ENCODE data around the gene EEF1E1. TPM values are rescaled to one million over a fixed set of nuclear protein-coding genes. Genes with fewer than 3 reads are reported as not detected.

Gene EEF1E1
- polyA plus RNA-seq, 6 donors from 2014 or later = 59.3 to 98.1 (median 61.6) TPM

DNA sequence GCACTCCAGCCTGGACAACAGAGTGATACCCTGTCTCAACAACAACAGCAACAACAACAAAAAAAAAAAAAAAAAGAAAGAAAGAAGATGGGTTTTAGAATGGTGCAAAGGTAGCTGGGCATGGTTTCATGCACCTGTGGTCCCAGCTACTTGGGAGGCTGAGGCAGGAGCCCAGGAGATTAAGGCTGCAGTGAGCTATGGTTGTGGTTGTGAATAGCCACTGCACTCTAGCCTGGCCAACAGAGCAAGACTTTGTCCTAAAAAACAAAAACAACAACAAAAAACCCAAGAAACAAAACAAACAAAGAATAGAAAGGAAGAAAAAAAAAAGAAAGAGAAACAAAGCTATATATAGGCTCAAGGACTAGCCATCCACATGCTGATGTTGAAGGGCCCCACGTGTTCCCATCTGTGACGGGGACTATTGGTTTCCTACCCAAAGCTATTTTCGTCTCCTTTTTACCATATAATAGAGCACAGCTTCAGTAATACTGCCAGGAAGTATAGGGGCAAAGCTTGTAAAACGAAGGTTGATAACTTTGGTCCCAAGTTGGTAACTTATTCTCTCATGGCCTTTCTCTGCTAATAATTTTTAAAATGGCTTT, 7.9 kb upstream of the EEF1E1 start:
- Mint-ChIP-seq H3K27ac (no peak overlapping the region), H3K27me3 (peaks cover 54 to 60% (median 58%) of the 10 kb centered on the region in 3 donors), H3K4me3 (no peak overlapping the region), H3K4me1 (peaks cover 0 to 4% (median 0%) of the 10 kb centered on the region in 3 donors), H3K36me3 (peaks cover 12% of the 10 kb centered on the region in 2 donors), H3K9me3 (peaks cover 0 to 14% (median 4%) of the 10 kb centered on the region in 7 donors)
- ATAC-seq (ENCODE audit: low read depth in 2 of 2) = no peak
- no peak for DNase-seq

GRCh38 chr6:8108759-8109539, 6.6 kb upstream of the EEF1E1 start:
- Mint-ChIP-seq H3K9me3 (peaks cover 0 to 14% (median 4%) of the 10 kb centered on the region in 7 donors), H3K36me3 (peaks cover 12% of the 10 kb centered on the region in 2 donors), H3K4me1 (peaks cover 0 to 4% (median 0%) of the 10 kb centered on the region in 3 donors), H3K27me3 (peaks cover 48 to 57% (median 56%) of the 10 kb centered on the region in 3 donors), H3K27ac (no peak overlapping the region), H3K4me3 (no peak overlapping the region)
- ATAC-seq (ENCODE audit: low read depth in 2 of 2) (no peak), DNase-seq (no peak)

DNA sequence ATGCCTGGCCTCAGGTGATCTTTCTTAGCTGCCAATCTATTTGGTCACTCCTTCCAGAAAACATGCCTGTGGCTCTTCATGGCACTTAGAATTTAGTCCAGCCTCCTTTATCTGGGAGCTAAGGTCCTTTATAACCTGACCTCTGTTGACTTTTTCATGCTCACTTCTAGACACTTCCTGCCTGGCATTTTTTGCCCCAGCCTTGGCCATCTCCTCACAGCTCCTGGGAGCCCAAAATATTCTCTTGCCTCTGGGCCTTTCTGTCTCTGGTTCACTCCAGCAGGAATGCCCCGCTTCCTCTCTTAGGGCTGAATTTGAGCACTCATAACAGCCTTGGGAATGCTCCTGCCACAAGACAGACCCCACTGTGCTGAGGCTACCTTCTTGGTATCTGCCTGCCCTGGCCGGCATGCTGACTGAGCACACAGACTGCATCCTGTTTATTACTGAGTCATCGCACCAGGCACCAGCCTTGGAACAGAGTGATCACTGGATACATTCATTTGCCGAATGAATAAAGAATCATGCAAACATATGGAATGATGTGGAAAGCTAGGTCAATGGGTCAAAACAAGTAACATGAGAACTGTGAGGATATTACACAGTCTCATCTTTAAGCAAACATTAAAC, 5.8 kb upstream of the EEF1E1 start:
- Mint-ChIP-seq H3K27ac (no peak overlapping the region), H3K36me3 (peaks cover 12% of the 10 kb centered on the region in 2 donors), H3K4me3 (no peak overlapping the region), H3K4me1 (peaks cover 0 to 4% (median 0%) of the 10 kb centered on the region in 3 donors), H3K9me3 (peaks cover 0 to 14% (median 4%) of the 10 kb centered on the region in 7 donors), H3K27me3 (peaks cover 48 to 56% (median 56%) of the 10 kb centered on the region in 3 donors)
- DNase-seq (no peak), ATAC-seq (ENCODE audit: low read depth in 2 of 2) (no peak)

DNA sequence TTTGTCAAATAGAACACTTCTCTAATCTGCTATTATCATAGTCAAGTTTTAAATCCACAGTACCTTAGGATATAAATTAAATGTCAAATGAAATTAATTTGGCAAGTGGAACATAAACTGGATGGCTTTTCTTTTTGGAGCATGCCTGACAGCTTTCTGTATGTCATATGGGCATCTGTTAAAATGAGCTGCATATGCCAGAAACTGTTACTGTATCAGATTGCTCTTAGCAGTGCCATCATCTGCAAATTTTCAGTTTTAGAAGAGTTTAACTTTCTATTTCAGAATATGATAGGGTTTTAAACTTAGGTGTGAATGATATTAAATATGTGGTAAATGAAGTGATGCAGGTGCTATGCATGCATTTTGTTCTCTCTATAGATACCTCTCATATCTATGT, 3.4 kb upstream of the EEF1E1 start:
- H3K4me3 Mint-ChIP-seq = no peak overlapping the region
- peaks cover 11 to 19% (median 16%) of the 10 kb centered on the region in 3 donors for H3K4me1 Mint-ChIP-seq
- H3K27ac Mint-ChIP-seq = no peak overlapping the region
- H3K27me3 Mint-ChIP-seq = peaks cover 39 to 56% (median 51%) of the 10 kb centered on the region in 3 donors
- H3K36me3 Mint-ChIP-seq = peaks cover 12% of the 10 kb centered on the region in 2 donors
- no peak for ATAC-seq (ENCODE audit: low read depth in 2 of 2)
- no peak for DNase-seq
- H3K9me3 Mint-ChIP-seq = peaks cover 0 to 14% (median 4%) of the 10 kb centered on the region in 7 donors

- Mint-ChIP-seq H3K27me3 (peaks cover 24 to 43% (median 37%) of the 10 kb centered on the region in 3 donors), H3K9me3 (peaks cover 0 to 14% (median 4%) of the 10 kb centered on the region in 7 donors), H3K4me3 (no peak overlapping the region), H3K27ac (no peak overlapping the region), H3K4me1 (peaks cover 23 to 26% (median 25%) of the 10 kb centered on the region in 3 donors), H3K36me3 (peaks cover 12% of the 10 kb centered on the region in 2 donors)
- DNase-seq = no peak
- ATAC-seq (ENCODE audit: low read depth in 2 of 2) = no peak
Observed at GRCh38 chr6:8103726-8104125, 1.4 kb upstream of the EEF1E1 start.

DNA sequence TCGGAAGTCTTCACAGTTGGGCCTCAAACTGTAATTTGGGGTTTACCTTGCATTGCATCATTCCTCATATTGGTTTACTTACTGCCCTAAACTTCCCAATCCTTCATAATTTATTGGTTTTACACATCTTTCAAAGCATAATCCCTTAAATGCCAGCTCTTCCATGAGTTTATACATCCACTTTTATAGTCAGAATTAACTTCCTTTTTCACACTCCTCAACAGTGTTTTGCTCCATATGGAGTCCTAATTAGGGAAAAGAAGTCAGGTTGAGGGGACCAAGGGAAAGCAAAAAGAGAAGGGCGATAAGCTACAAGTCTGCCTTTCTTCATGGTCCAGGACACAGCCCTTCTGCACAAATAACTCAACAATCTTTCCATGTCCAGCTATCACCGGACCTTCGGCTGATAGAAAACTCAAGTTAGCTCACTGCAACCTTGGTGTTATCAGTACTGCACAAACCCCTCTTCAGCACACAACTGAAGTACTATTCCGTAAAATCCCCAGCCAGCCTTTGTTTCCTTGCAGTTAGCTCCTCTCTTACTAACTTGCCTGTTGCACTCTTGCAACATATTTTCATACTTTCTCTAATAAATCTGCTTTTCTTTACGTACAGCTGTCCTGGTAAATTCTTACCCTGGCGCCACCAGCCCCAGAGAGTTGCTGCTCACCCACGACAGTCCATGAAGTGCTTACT, 2.0 kb downstream of the EEF1E1 start:
- DNase-seq (no peak), ATAC-seq (ENCODE audit: low read depth in 2 of 2) (no peak)
- H3K9me3 Mint-ChIP-seq = no peaks in the 10 kb centered on the region
- H3K36me3 Mint-ChIP-seq = peaks cover 0 to 7% of the 10 kb centered on the region in 2 donors
- peak overlapping the region in 3 of 6 donors; percentile 9 to 70 (median 17) for H3K27ac Mint-ChIP-seq
- H3K27me3 Mint-ChIP-seq = peaks cover 0 to 12% (median 8%) of the 10 kb centered on the region in 3 donors
- H3K4me1 Mint-ChIP-seq = peaks cover 23 to 28% (median 26%) of the 10 kb centered on the region in 3 donors
- peak overlapping the region in 4 of 8 donors; percentile 10 to 68 (median 32) for H3K4me3 Mint-ChIP-seq

- DNase-seq (no peak), ATAC-seq (ENCODE audit: low read depth in 2 of 2) (no peak)
- peaks cover 54 to 58% of the 10 kb centered on the region in 2 donors for H3K36me3 Mint-ChIP-seq
- H3K27ac Mint-ChIP-seq = peak overlapping the region in 1 of 6 donors; percentile 44
- H3K4me3 Mint-ChIP-seq = no peak overlapping the region
- H3K27me3 Mint-ChIP-seq = no peaks in the 10 kb centered on the region
- H3K4me1 Mint-ChIP-seq = peaks cover 4 to 7% (median 6%) of the 10 kb centered on the region in 3 donors
- H3K9me3 Mint-ChIP-seq = peaks cover 0 to 18% (median 11%) of the 10 kb centered on the region in 7 donors
Observed at GRCh38 chr6:8090650-8091049, 11.7 kb downstream of the EEF1E1 start.

DNA sequence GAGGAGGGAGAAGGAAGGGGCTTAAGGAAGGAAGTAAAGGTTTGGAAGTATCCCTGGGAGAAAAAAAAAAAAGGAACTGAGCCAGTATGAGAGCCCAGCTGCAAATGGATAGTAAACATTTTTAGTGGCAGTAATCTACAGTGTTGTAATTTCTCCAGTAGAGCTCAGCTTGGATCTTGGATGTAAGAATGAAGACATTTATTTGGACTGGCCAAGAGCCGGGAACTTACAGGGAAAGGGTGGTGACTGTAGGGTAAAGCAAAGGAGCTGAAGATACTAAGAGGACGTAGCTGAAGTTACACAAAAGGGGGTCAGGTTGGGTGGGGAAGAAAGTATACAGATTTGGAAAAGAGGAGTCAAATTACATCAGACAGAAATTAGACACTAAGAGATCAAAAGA, 13.5 kb downstream of the EEF1E1 start:
- DNase-seq (no peak), ATAC-seq (ENCODE audit: low read depth in 2 of 2) (no peak)
- Mint-ChIP-seq H3K4me1 (peaks cover 4 to 7% (median 6%) of the 10 kb centered on the region in 3 donors), H3K36me3 (peaks cover 54 to 58% of the 10 kb centered on the region in 2 donors), H3K27ac (no peak overlapping the region), H3K9me3 (peaks cover 0 to 18% (median 11%) of the 10 kb centered on the region in 7 donors), H3K27me3 (no peaks in the 10 kb centered on the region), H3K4me3 (no peak overlapping the region)

GRCh38 chr6:8087870-8088754, 14.2 kb downstream of the EEF1E1 start:
- H3K4me3 Mint-ChIP-seq = no peak overlapping the region
- DNase-seq = no peak
- H3K27me3 Mint-ChIP-seq = no peaks in the 10 kb centered on the region
- H3K36me3 Mint-ChIP-seq = peaks cover 54 to 58% of the 10 kb centered on the region in 2 donors
- no peak for ATAC-seq (ENCODE audit: low read depth in 2 of 2)
- H3K27ac Mint-ChIP-seq = no peak overlapping the region
- peaks cover 0 to 18% (median 11%) of the 10 kb centered on the region in 7 donors for H3K9me3 Mint-ChIP-seq
- peaks cover 4 to 7% (median 6%) of the 10 kb centered on the region in 3 donors for H3K4me1 Mint-ChIP-seq

- ATAC-seq (ENCODE audit: low read depth in 2 of 2) (no peak), DNase-seq (no peak)
- no peak overlapping the region for H3K4me3 Mint-ChIP-seq
- H3K27me3 Mint-ChIP-seq = no peaks in the 10 kb centered on the region
- peak overlapping the region in 1 of 6 donors; percentile 82 for H3K27ac Mint-ChIP-seq
- H3K9me3 Mint-ChIP-seq = peaks cover 0 to 18% (median 11%) of the 10 kb centered on the region in 7 donors
- H3K4me1 Mint-ChIP-seq = peaks cover 3 to 11% (median 7%) of the 10 kb centered on the region in 3 donors
- peaks cover 51 to 52% of the 10 kb centered on the region in 2 donors for H3K36me3 Mint-ChIP-seq
Observed at GRCh38 chr6:8086755-8087306, 15.5 kb downstream of the EEF1E1 start.

GRCh38 chr6:8085053-8085511, 17.3 kb downstream of the EEF1E1 start:
- peaks cover 4 to 17% (median 15%) of the 10 kb centered on the region in 3 donors for H3K4me1 Mint-ChIP-seq
- peaks cover 37 to 44% of the 10 kb centered on the region in 2 donors for H3K36me3 Mint-ChIP-seq
- H3K9me3 Mint-ChIP-seq = peaks cover 0 to 13% (median 7%) of the 10 kb centered on the region in 7 donors
- no peak overlapping the region for H3K4me3 Mint-ChIP-seq
- no peak for ATAC-seq (ENCODE audit: low read depth in 2 of 2)
- no peaks in the 10 kb centered on the region for H3K27me3 Mint-ChIP-seq
- DNase-seq = no peak
- no peak overlapping the region for H3K27ac Mint-ChIP-seq

- H3K9me3 Mint-ChIP-seq = peaks cover 0 to 13% (median 6%) of the 10 kb centered on the region in 7 donors
- DNase-seq = no peak
- H3K27ac Mint-ChIP-seq = no peak overlapping the region
- no peak for ATAC-seq (ENCODE audit: low read depth in 2 of 2)
- peaks cover 34 to 40% of the 10 kb centered on the region in 2 donors for H3K36me3 Mint-ChIP-seq
- H3K4me1 Mint-ChIP-seq = peaks cover 4 to 21% (median 15%) of the 10 kb centered on the region in 3 donors
- H3K27me3 Mint-ChIP-seq = no peaks in the 10 kb centered on the region
- no peak overlapping the region for H3K4me3 Mint-ChIP-seq
Observed at GRCh38 chr6:8084586-8084985, 17.8 kb downstream of the EEF1E1 start.

Measured in naive B cell (primary cell).